IMR-90 (cell line): ENCODE results near the gene LRRC4C.

Experiments
- CEBPB ChIP-seq: IDR thresholded peaks from 2 replicates; pipeline ENCODE4 v1.6.1; 2012; ENCODE audit warnings: low read depth, low read length, improper control_type of control experiment
- CTCF ChIP-seq: conservative IDR thresholded peaks from 2 replicates; pipeline ENCODE4 v1.5.1; 2012; ENCODE audit warnings: mild to moderate bottlenecking, low read depth, low read length, improper control_type of control experiment
- FOS ChIP-seq: fragments of 150-350 bp; IDR thresholded peaks from 2 replicates; pipeline ENCODE4 v1.6.1; 2016; ENCODE audit warnings: low read depth, low read length
- MAZ ChIP-seq: IDR thresholded peaks from 2 replicates; pipeline ENCODE4 v1.6.1; 2012; ENCODE audit warnings: low read depth, mild to moderate bottlenecking, low read length, improper control_type of control experiment, moderate library complexity, borderline replicate concordance
- POLR2A ChIP-seq: IDR thresholded peaks from 2 replicates; pipeline ENCODE4 v1.6.1; 2012; ENCODE audit warnings: mild to moderate bottlenecking, low read depth, low read length
- RAD21 ChIP-seq: IDR thresholded peaks from 2 replicates; pipeline ENCODE4 v1.6.1; 2012; ENCODE audit warnings: low read length, improper control_type of control experiment
- RCOR1 ChIP-seq: IDR thresholded peaks from 2 replicates; pipeline ENCODE4 v1.6.1; 2012; ENCODE audit warnings: mild to moderate bottlenecking, low read length, improper control_type of control experiment; ENCODE audit not compliant: insufficient replicate concordance
- RFX5 ChIP-seq: IDR thresholded peaks from 2 replicates; pipeline ENCODE4 v1.8.0; 2012; ENCODE audit warnings: low read depth, mild to moderate bottlenecking, low read length, moderate library complexity
- SMC3 ChIP-seq: fragments of 150-350 bp; IDR thresholded peaks from 2 replicates; pipeline ENCODE4 v1.6.1; 2016; ENCODE audit warnings: low read depth, mild to moderate bottlenecking, antibody characterized with exemption, low read length, moderate library complexity

- TF ChIP-seq CTCF (no peak), CEBPB (no peak), RFX5 (no peak), RAD21 (no peak), POLR2A (no peak), MAZ (no peak), SMC3 (no peak), FOS (no peak), RCOR1 (no peak)
These were observed 772.7 kb downstream of the LRRC4C start for GRCh38 chr11:40686765-40687164.
